Measurements from ENCODE around the gene FCGR1A.
"Not testable (repeated sequence)": the region's sequence is repeated elsewhere in the genome, so short reads cannot be mapped to it uniquely, and the experiment has no call there.

FCGR1A gene

GRCh38 chr1:149747359-149748143, 34.9 kb upstream of the FCGR1A start:
- H4K20me1 ChIP-seq (ENCODE audit: insufficient read depth, low read length, poor library complexity, severe bottlenecking); H3K4me3 ChIP-seq (ENCODE audit: low read length, poor library complexity, severe bottlenecking); H3K79me2 ChIP-seq (ENCODE audit: insufficient read depth, low read length); H3K36me3 ChIP-seq (ENCODE audit: insufficient read depth, low read length); H3K9me2 ChIP-seq (replicated peaks; ENCODE audit: low read depth, low read length); H3K4me2 ChIP-seq (ENCODE audit: low read depth, low read length, poor library complexity, severe bottlenecking); H3K9ac ChIP-seq (ENCODE audit: low read depth, low read length, poor library complexity, severe bottlenecking); H3F3A ChIP-seq (ENCODE audit: low read depth); H3K27me3 ChIP-seq (ENCODE audit: insufficient read depth, low read length, poor library complexity, severe bottlenecking); H3K9me3 ChIP-seq (ENCODE audit: insufficient read depth, low read depth, low read length); H2AFZ ChIP-seq (ENCODE audit: low read length); H3K4me1 ChIP-seq (ENCODE audit: insufficient read depth, low read length, poor library complexity, severe bottlenecking): not testable (repeated sequence)

DNA sequence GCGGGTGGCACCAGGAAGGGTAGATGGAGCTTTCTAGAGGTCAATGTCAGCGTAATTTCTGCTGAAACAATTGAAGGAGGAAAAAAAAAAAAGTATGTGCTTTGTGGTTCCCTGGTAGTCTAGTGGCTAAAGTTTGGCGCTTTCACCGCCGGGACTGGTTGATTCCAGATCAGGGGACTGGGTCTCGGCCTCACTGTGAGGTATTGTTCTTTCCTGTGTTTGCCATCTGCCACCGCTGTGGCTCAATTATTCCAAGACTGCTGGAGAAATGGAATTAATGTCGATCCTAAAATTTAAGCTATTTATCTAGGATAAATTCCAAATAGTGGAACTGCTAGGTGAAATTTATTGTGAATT, 34.4 kb upstream of the FCGR1A start:
- not testable (repeated sequence) for H3F3A ChIP-seq (ENCODE audit: low read depth); H3K79me2 ChIP-seq (ENCODE audit: insufficient read depth, low read length); H3K27me3 ChIP-seq (ENCODE audit: insufficient read depth, low read length, poor library complexity, severe bottlenecking); H3K4me1 ChIP-seq (ENCODE audit: insufficient read depth, low read length, poor library complexity, severe bottlenecking); H4K20me1 ChIP-seq (ENCODE audit: insufficient read depth, low read length, poor library complexity, severe bottlenecking); H3K9ac ChIP-seq (ENCODE audit: low read depth, low read length, poor library complexity, severe bottlenecking); H3K4me3 ChIP-seq (ENCODE audit: low read length, poor library complexity, severe bottlenecking); H3K9me2 ChIP-seq (replicated peaks; ENCODE audit: low read depth, low read length); H3K4me2 ChIP-seq (ENCODE audit: low read depth, low read length, poor library complexity, severe bottlenecking); H3K9me3 ChIP-seq (ENCODE audit: insufficient read depth, low read depth, low read length); H3K36me3 ChIP-seq (ENCODE audit: insufficient read depth, low read length); H2AFZ ChIP-seq (ENCODE audit: low read length)

- not testable (repeated sequence) for H3K4me3 ChIP-seq (ENCODE audit: low read length, poor library complexity, severe bottlenecking); H3K4me2 ChIP-seq (ENCODE audit: low read depth, low read length, poor library complexity, severe bottlenecking); H3K36me3 ChIP-seq (ENCODE audit: insufficient read depth, low read length); H3F3A ChIP-seq (ENCODE audit: low read depth); H4K20me1 ChIP-seq (ENCODE audit: insufficient read depth, low read length, poor library complexity, severe bottlenecking); H2AFZ ChIP-seq (ENCODE audit: low read length); H3K27me3 ChIP-seq (ENCODE audit: insufficient read depth, low read length, poor library complexity, severe bottlenecking); H3K4me1 ChIP-seq (ENCODE audit: insufficient read depth, low read length, poor library complexity, severe bottlenecking); H3K9me2 ChIP-seq (replicated peaks; ENCODE audit: low read depth, low read length); H3K9me3 ChIP-seq (ENCODE audit: insufficient read depth, low read depth, low read length); H3K9ac ChIP-seq (ENCODE audit: low read depth, low read length, poor library complexity, severe bottlenecking); H3K79me2 ChIP-seq (ENCODE audit: insufficient read depth, low read length)
Measured at GRCh38 chr1:149750562-149750961, 31.9 kb upstream of the FCGR1A start.

GRCh38 chr1:149752186-149752585, 30.3 kb upstream of the FCGR1A start:
- not testable (repeated sequence) for H4K20me1 ChIP-seq (ENCODE audit: insufficient read depth, low read length, poor library complexity, severe bottlenecking); H3K36me3 ChIP-seq (ENCODE audit: insufficient read depth, low read length); H3K9me2 ChIP-seq (replicated peaks; ENCODE audit: low read depth, low read length); H2AFZ ChIP-seq (ENCODE audit: low read length); H3K4me1 ChIP-seq (ENCODE audit: insufficient read depth, low read length, poor library complexity, severe bottlenecking); H3K9me3 ChIP-seq (ENCODE audit: insufficient read depth, low read depth, low read length); H3K4me2 ChIP-seq (ENCODE audit: low read depth, low read length, poor library complexity, severe bottlenecking); H3K4me3 ChIP-seq (ENCODE audit: low read length, poor library complexity, severe bottlenecking); H3K27me3 ChIP-seq (ENCODE audit: insufficient read depth, low read length, poor library complexity, severe bottlenecking); H3F3A ChIP-seq (ENCODE audit: low read depth); H3K9ac ChIP-seq (ENCODE audit: low read depth, low read length, poor library complexity, severe bottlenecking); H3K79me2 ChIP-seq (ENCODE audit: insufficient read depth, low read length)

DNA sequence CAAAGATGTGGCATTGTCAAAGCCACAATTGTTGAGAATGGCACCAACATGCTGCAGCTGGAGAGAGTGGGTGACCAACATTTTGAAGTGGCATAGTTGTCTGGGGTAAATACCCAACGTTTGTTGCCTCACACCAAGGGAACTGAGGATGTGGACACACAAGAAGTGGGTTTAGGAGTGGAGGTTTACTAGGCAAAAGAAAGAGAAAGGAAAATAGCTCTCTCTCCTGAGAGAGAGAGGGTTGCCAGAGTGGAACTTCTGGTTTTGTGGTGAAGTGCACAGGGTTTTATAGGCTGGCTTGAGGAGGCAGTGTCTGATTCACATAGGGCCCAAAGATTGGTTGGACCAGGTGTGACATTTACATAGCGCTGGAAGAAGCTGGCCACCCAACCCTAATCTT, 29.0 kb upstream of the FCGR1A start:
- H3K36me3 ChIP-seq (ENCODE audit: insufficient read depth, low read length); H4K20me1 ChIP-seq (ENCODE audit: insufficient read depth, low read length, poor library complexity, severe bottlenecking); H3K79me2 ChIP-seq (ENCODE audit: insufficient read depth, low read length); H3K4me2 ChIP-seq (ENCODE audit: low read depth, low read length, poor library complexity, severe bottlenecking); H2AFZ ChIP-seq (ENCODE audit: low read length); H3K9ac ChIP-seq (ENCODE audit: low read depth, low read length, poor library complexity, severe bottlenecking); H3K4me1 ChIP-seq (ENCODE audit: insufficient read depth, low read length, poor library complexity, severe bottlenecking); H3K27me3 ChIP-seq (ENCODE audit: insufficient read depth, low read length, poor library complexity, severe bottlenecking); H3K9me3 ChIP-seq (ENCODE audit: insufficient read depth, low read depth, low read length); H3K9me2 ChIP-seq (replicated peaks; ENCODE audit: low read depth, low read length); H3K4me3 ChIP-seq (ENCODE audit: low read length, poor library complexity, severe bottlenecking); H3F3A ChIP-seq (ENCODE audit: low read depth): not testable (repeated sequence)

- H3K79me2 ChIP-seq (ENCODE audit: insufficient read depth, low read length); H2AFZ ChIP-seq (ENCODE audit: low read length); H3K27me3 ChIP-seq (ENCODE audit: insufficient read depth, low read length, poor library complexity, severe bottlenecking); H3K9me3 ChIP-seq (ENCODE audit: insufficient read depth, low read depth, low read length); H3K4me1 ChIP-seq (ENCODE audit: insufficient read depth, low read length, poor library complexity, severe bottlenecking); H3K4me3 ChIP-seq (ENCODE audit: low read length, poor library complexity, severe bottlenecking); H3K36me3 ChIP-seq (ENCODE audit: insufficient read depth, low read length); H4K20me1 ChIP-seq (ENCODE audit: insufficient read depth, low read length, poor library complexity, severe bottlenecking); H3K9ac ChIP-seq (ENCODE audit: low read depth, low read length, poor library complexity, severe bottlenecking); H3F3A ChIP-seq (ENCODE audit: low read depth); H3K9me2 ChIP-seq (replicated peaks; ENCODE audit: low read depth, low read length); H3K4me2 ChIP-seq (ENCODE audit: low read depth, low read length, poor library complexity, severe bottlenecking): not testable (repeated sequence)
Measured at GRCh38 chr1:149755294-149755693, 27.2 kb upstream of the FCGR1A start.

DNA sequence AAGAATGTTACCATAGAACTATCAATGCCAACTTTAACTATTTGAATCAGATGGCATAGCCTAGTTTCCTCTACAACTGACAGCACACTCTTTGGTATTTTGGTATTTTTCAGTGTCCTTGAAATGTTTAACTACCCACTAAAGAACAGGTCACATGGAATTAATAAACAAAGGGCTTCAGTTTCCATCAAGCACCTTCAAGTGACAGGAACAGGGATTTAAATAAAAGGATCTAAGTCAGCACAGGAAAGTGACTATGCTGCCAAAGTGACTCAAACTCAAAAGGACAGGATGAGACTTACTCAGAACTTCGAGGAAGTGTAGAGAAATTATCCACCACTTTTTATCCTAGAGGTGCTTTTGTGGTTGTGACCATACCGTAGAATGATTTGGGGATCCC, 20.2 kb upstream of the FCGR1A start:
- H3K79me2 ChIP-seq (ENCODE audit: insufficient read depth, low read length); H3K9me3 ChIP-seq (ENCODE audit: insufficient read depth, low read depth, low read length); H3K36me3 ChIP-seq (ENCODE audit: insufficient read depth, low read length); H3K4me1 ChIP-seq (ENCODE audit: insufficient read depth, low read length, poor library complexity, severe bottlenecking); H3K4me3 ChIP-seq (ENCODE audit: low read length, poor library complexity, severe bottlenecking); H3K27me3 ChIP-seq (ENCODE audit: insufficient read depth, low read length, poor library complexity, severe bottlenecking); H3K9me2 ChIP-seq (replicated peaks; ENCODE audit: low read depth, low read length); H3K9ac ChIP-seq (ENCODE audit: low read depth, low read length, poor library complexity, severe bottlenecking); H3K4me2 ChIP-seq (ENCODE audit: low read depth, low read length, poor library complexity, severe bottlenecking); H2AFZ ChIP-seq (ENCODE audit: low read length); H4K20me1 ChIP-seq (ENCODE audit: insufficient read depth, low read length, poor library complexity, severe bottlenecking); H3F3A ChIP-seq (ENCODE audit: low read depth): not testable (repeated sequence)
